A549 (cell line): ENCODE results near the gene TRIOBP. TPM values are rescaled to one million over a fixed set of nuclear protein-coding genes. Genes with fewer than 3 reads are reported as not detected.
"Not testable (repeated sequence)": the region's sequence is repeated elsewhere in the genome, so short reads cannot be mapped to it uniquely, and the experiment has no call there.

Source experiments
- ATAC-seq, 2 experiments: fragments of 200-7000 bp in 1 of 2; fragments of >200 bp in 1 of 2; cut with Nextera tagmentation in 1 of 2; cut with Tn5 transposase in 1 of 2; 3 replicates each; pipeline versions ENCODE4 v1.8.0 to v1.9.1; 2018 to 2020; ENCODE audit warnings: mild to moderate bottlenecking in 1 of 2, moderate library complexity in 1 of 2
- CTCF ChIA-PET: fragments of 300-600 bp; sonication (Branson Sonifier 250); formaldehyde crosslinking; extraction: SDS; loops from one replicate; lab custom pipeline; 2021; ENCODE audit warnings: antibody characterized with exemption, inconsistent platforms; lab: Yijun Ruan, JAX
- POLR2A ChIA-PET: fragments of 350-600 bp; formaldehyde crosslinking; extraction: SDS; loops from one replicate; lab custom pipeline; 2021; ENCODE audit warnings: antibody characterized with exemption, inconsistent platforms; lab: Yijun Ruan, JAX
- DNase-seq, 2 experiments: peaks; one replicate each; pipeline versions ENCODE4 v3.0.0 to v3.0.0-alpha.2; 2011 to 2016; ENCODE audit warnings: low read depth in 1 of 2, low spot score in 1 of 2
- FAIRE-seq: peaks from 2 replicates; lab custom pipeline; 2011; peaks lifted over from hg19 to GRCh38; lab: Jason Lieb, UNC
- H3K27ac ChIP-seq, 2 experiments: fragments of >200 bp; sonication (Bioruptor Twin); formaldehyde crosslinking; 3 replicates each; pipeline ENCODE4 v1.5.1; 2016 to 2017
- H3K4me1 ChIP-seq: fragments of >200 bp; sonication (Bioruptor Twin); formaldehyde crosslinking; 3 replicates; pipeline ENCODE4 v1.6.1; 2016
- H3K4me2 ChIP-seq: fragments of >200 bp; sonication (Bioruptor Twin); formaldehyde crosslinking; 3 replicates; pipeline ENCODE4 v1.6.1; 2016
- H3K4me3 ChIP-seq: fragments of >200 bp; sonication (Bioruptor Twin); formaldehyde crosslinking; 3 replicates; pipeline ENCODE4 v1.5.1; 2016
- H3K9me3 ChIP-seq: fragments of >200 bp; sonication (Bioruptor Twin); formaldehyde crosslinking; 3 replicates; pipeline ENCODE4 v1.6.1; 2016
- BHLHE40 ChIP-seq: IDR thresholded peaks from 2 replicates; pipeline ENCODE4 v1.6.1; 2012; ENCODE audit warnings: low read depth, low read length, inconsistent platforms
- CHD2 ChIP-seq: fragments of 150-350 bp; IDR thresholded peaks from 2 replicates; pipeline ENCODE4 v1.6.1; 2014; ENCODE audit warnings: low read length; ENCODE audit not compliant: partially characterized antibody
- CTCF ChIP-seq: fragments of >200 bp; sonication (Bioruptor Twin); formaldehyde crosslinking; IDR thresholded peaks from 3 replicates; pipeline ENCODE4 v1.5.1; 2016
- EHMT2 ChIP-seq: fragments of 200-600 bp; sonication (generic); IDR thresholded peaks from 2 replicates; pipeline ENCODE4 v1.6.1; 2016; ENCODE audit warnings: antibody characterized with exemption, low read depth, mild to moderate bottlenecking, moderate library complexity
- ESRRA ChIP-seq: fragments of 150-350 bp; IDR thresholded peaks from 2 replicates; pipeline ENCODE4 v1.6.1; 2014; ENCODE audit warnings: mild to moderate bottlenecking, low read length, borderline replicate concordance
- FOSL2 ChIP-seq, 2 experiments: fragments of 450-650 bp in 1 of 2; fragments of >200 bp in 1 of 2; sonication (Bioruptor Twin) in 1 of 2; formaldehyde crosslinking; IDR thresholded peaks; 2 replicates each; pipeline versions ENCODE4 v1.5.0 to v1.6.1; 2016 to 2020; ENCODE audit warnings: mild to moderate bottlenecking in 1 of 2, moderate library complexity in 1 of 2
- FOXS1 ChIP-seq: fragments of 250-450 bp; sonication (Bioruptor Pico); IDR thresholded peaks from 2 replicates; pipeline ENCODE4 v1.5.0; 2020; ENCODE audit warnings: mild to moderate bottlenecking, moderate library complexity
- GATA3 ChIP-seq: IDR thresholded peaks from 2 replicates; pipeline ENCODE4 v1.6.1; 2012; ENCODE audit warnings: borderline replicate concordance
- HES2 ChIP-seq: fragments of >200 bp; sonication (Bioruptor Twin); formaldehyde crosslinking; IDR thresholded peaks from 2 replicates; pipeline ENCODE4 v1.6.1; 2016
- HEYL ChIP-seq: fragments of 250-450 bp; sonication (Bioruptor Pico); IDR thresholded peaks from 2 replicates; pipeline ENCODE4 v1.8.0; 2021; ENCODE audit warnings: mild to moderate bottlenecking, moderate library complexity
- JUNB ChIP-seq: fragments of >200 bp; sonication (Bioruptor Twin); formaldehyde crosslinking; IDR thresholded peaks from 2 replicates; pipeline ENCODE4 v1.6.1; 2016
- MAFK ChIP-seq: fragments of 450-650 bp; IDR thresholded peaks from 2 replicates; pipeline ENCODE4 v1.6.1; 2014; ENCODE audit not compliant: partially characterized antibody
- MAZ ChIP-seq: fragments of 150-350 bp; IDR thresholded peaks from 2 replicates; pipeline ENCODE4 v1.6.1; 2014; ENCODE audit warnings: antibody characterized with exemption, low read depth, low read length, borderline replicate concordance
- NFE2L2 ChIP-seq: fragments of 150-350 bp; conservative IDR thresholded peaks from 2 replicates; pipeline ENCODE4 v1.6.1; 2014; ENCODE audit warnings: low read length
- NPAS2 ChIP-seq: fragments of 250-450 bp; sonication (Bioruptor Pico); IDR thresholded peaks from 2 replicates; pipeline ENCODE4 v1.8.0; 2022; ENCODE audit warnings: mild to moderate bottlenecking, moderate library complexity, borderline replicate concordance
- PHF8 ChIP-seq: fragments of 200-600 bp; sonication (generic); IDR thresholded peaks from 2 replicates; pipeline ENCODE4 v1.6.1; 2016; ENCODE audit warnings: low read depth, mild to moderate bottlenecking, antibody characterized with exemption, moderate library complexity, borderline replicate concordance
- POLR2A ChIP-seq: IDR thresholded peaks from 2 replicates; pipeline ENCODE4 v1.6.1; 2012; ENCODE audit warnings: mild to moderate bottlenecking, low read length
- POLR2AphosphoS2 ChIP-seq: conservative IDR thresholded peaks from 2 replicates; pipeline ENCODE4 v1.6.1; 2012; ENCODE audit warnings: low read length, improper control_type of control experiment, inconsistent platforms
- RARB ChIP-seq: fragments of 250-450 bp; sonication (Bioruptor Pico); IDR thresholded peaks from 2 replicates; pipeline ENCODE4 v1.8.0; 2021; ENCODE audit warnings: mild to moderate bottlenecking, moderate library complexity
- RCOR1 ChIP-seq: fragments of 150-350 bp; IDR thresholded peaks from 2 replicates; pipeline ENCODE4 v1.6.1; 2014; ENCODE audit warnings: antibody characterized with exemption, low read length, low read depth
- RFX5 ChIP-seq: fragments of 450-650 bp; IDR thresholded peaks from 2 replicates; pipeline ENCODE4 v1.7.1; 2014; ENCODE audit warnings: antibody characterized with exemption, mild to moderate bottlenecking, moderate library complexity
- SMC3 ChIP-seq: fragments of >200 bp; sonication (Bioruptor Twin); formaldehyde crosslinking; IDR thresholded peaks from 3 replicates; pipeline ENCODE4 v1.6.1; 2018; ENCODE audit warnings: inconsistent platforms
- ZNF302 ChIP-seq: fragments of 250-450 bp; sonication (Bioruptor Pico); IDR thresholded peaks from 2 replicates; pipeline ENCODE4 v1.9.0; 2021; ENCODE audit warnings: inconsistent platforms, mild to moderate bottlenecking, moderate library complexity
- WGBS: methylation state at CpG from one replicate; pipeline ENCODE4 v1.1.6; 2017; ENCODE audit errors: missing lambda C conversion rate; 5-methylcytosine and 5-hydroxymethylcytosine counted together
- polyA plus RNA-seq, 4 experiments: library from polyadenylated mRNA; depleted of rRNA in 3 of 4; stranded (reverse); fragments of >200 nt; fragmentation: RNase III in 1 of 4; extraction: RNeasy Plus Mini Kit Qiagen cat#74134 plus additional on column Dnase treatment in 1 of 4; gene quantifications; 2 replicates in 3 of 4; 3 replicates in 1 of 4; pipeline ENCODE4 v1.2.3, GENCODE V29; 2011 to 2017
- TF ChIP-seq, protein P1 (sequence below): fragments of 450-650 bp; IDR thresholded peaks from 2 replicates; pipeline ENCODE4 v1.6.1; 2014; ENCODE audit warnings: antibody characterized with exemption
- TF ChIP-seq, protein P2 (sequence below): fragments of 250-450 bp; sonication (Bioruptor Pico); IDR thresholded peaks from 2 replicates; pipeline ENCODE4 v1.5.0; 2020; ENCODE audit warnings: low read depth, mild to moderate bottlenecking, moderate library complexity
- TF ChIP-seq, protein P3 (sequence below): fragments of >200 bp; sonication (Bioruptor Twin); formaldehyde crosslinking; IDR thresholded peaks from 3 replicates; pipeline ENCODE4 v1.6.1; 2016

The TRIOBP gene
- polyA plus RNA-seq, 2 of the 4 experiments (the other 2 are of a cell fraction): 15.7 to 26.0 TPM

DNA sequence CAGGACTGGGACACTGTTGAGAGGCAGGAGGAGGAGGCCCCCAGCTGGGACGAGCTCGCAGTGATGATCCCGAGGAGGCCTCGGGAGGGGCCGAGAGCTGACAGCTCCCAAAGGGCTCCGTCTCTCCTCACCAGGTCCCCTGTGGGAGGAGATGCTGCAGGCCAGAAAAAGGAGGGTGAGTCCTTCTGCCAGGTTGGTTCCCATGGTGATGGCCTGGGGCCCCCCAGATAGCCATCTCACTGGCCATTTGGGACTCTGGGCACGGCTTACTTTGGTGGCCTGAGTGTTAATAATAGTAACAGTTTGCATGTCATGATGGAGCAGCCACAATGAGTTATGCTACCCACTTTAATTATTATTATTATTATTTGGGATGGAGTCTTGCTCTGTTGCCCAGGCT, 18.9 kb downstream of the TRIOBP start:
- H3K4me1 ChIP-seq: no peaks in the 10 kb centered on the region
- ChIA-PET CTCF (interaction anchor here (0.7 kb wide), 1 partner anchor 21 kb away, joined by 4 read pairs; no protein-coding TSS in a partner anchor), POLR2A (no interaction called here)
- no peak overlapping the region for H3K4me3 ChIP-seq
- H3K9me3 ChIP-seq: no peaks in the 10 kb centered on the region
- 87% methylated on average over 5 of the region's 7 CpGs for WGBS
- no peak for DNase-seq
- ATAC-seq: no peak
- FAIRE-seq: no peak
- H3K4me2 ChIP-seq: no peak overlapping the region
- TF ChIP-seq MAZ: no peak
- TF ChIP-seq RARB: no peak
- no peak for TF ChIP-seq CTCF
- no peak for TF ChIP-seq SMC3
- no peak for TF ChIP-seq EHMT2
- no peak for TF ChIP-seq ESRRA
- TF ChIP-seq, protein P1, sequence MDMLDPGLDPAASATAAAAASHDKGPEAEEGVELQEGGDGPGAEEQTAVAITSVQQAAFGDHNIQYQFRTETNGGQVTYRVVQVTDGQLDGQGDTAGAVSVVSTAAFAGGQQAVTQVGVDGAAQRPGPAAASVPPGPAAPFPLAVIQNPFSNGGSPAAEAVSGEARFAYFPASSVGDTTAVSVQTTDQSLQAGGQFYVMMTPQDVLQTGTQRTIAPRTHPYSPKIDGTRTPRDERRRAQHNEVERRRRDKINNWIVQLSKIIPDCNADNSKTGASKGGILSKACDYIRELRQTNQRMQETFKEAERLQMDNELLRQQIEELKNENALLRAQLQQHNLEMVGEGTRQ: no peak
- no peak for TF ChIP-seq NPAS2 (CRISPR knock-in tag)
- no peak for TF ChIP-seq MAFK
- no peak for TF ChIP-seq POLR2AphosphoS2
- TF ChIP-seq, protein P2, sequence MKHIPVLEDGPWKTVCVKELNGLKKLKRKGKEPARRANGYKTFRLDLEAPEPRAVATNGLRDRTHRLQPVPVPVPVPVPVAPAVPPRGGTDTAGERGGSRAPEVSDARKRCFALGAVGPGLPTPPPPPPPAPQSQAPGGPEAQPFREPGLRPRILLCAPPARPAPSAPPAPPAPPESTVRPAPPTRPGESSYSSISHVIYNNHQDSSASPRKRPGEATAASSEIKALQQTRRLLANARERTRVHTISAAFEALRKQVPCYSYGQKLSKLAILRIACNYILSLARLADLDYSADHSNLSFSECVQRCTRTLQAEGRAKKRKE: no peak
- TF ChIP-seq BHLHE40: no peak
- H3K27ac ChIP-seq: no peak overlapping the region

DNA sequence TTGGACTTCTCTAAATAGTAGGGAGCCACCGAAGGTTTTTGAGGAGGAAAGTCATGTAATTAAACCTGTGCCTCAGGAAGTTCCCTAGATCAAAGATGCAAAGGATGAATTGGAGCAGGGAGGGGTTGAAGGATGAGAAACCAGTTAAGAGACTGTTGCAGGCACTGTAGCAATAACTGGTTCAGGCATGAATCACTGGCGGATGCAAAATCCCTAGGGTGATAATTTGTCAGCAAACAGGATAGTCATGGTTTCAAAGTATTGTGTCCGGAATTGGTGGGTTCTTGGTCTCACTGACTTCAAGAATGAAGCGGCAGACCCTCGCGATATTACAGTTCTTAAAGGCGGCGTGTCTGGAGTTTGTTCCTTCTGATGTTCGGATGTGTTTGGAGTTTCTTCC, 19.9 kb downstream of the TRIOBP start:
- no peak for ATAC-seq
- no peak overlapping the region for H3K4me2 ChIP-seq
- CTCF ChIA-PET: no interaction called here

DNA sequence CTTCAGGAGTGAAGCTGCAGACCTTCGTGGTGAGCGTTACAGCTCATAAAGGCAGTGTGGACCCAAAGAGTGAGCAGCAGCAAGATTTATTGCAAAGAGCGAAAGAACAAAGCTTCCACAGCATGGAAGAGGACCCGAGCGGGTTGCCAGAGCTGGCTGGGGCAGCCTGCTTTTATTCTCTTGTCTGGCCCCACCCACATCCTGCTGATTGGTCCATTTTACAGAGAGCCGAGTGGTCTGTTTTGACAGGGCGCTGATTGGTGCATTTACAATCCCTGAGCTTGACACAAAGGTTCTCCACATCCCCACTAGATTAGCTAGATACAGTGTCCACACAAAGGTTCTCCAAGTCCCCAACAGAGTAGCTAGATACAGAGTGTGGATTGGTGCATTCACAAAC, 20.4 kb downstream of the TRIOBP start:
- FAIRE-seq, ATAC-seq, H3K4me3 ChIP-seq, POLR2A ChIA-PET, H3K4me1 ChIP-seq, H3K9me3 ChIP-seq, H3K4me2 ChIP-seq, DNase-seq, H3K27ac ChIP-seq: not testable (repeated sequence)
- WGBS: 94% methylated on average over 7 of the region's 7 CpGs
- CTCF ChIA-PET: interaction anchor here (1.3 kb wide), 1 partner anchor 75 kb away, joined by 4 read pairs; no protein-coding TSS in a partner anchor

More for the DNA sequence above, 19.9 kb downstream of the TRIOBP start:
- TF ChIP-seq PHF8: no peak
- TF ChIP-seq RFX5: no peak
- TF ChIP-seq ZNF302 (CRISPR knock-in tag): no peak
- TF ChIP-seq EHMT2: no peak
- no peak for TF ChIP-seq HES2
- TF ChIP-seq HEYL (CRISPR knock-in tag): no peak
- no peak for TF ChIP-seq ESRRA
- no peak for TF ChIP-seq CHD2
- TF ChIP-seq FOXS1 (CRISPR knock-in tag): no peak
- TF ChIP-seq GATA3: no peak
- TF ChIP-seq NFE2L2: no peak
- TF ChIP-seq JUNB: no peak
- no peak for TF ChIP-seq FOSL2 (IDR thresholded peaks at IDR 0.05)
- TF ChIP-seq FOSL2 (CRISPR knock-in tag; IDR thresholded peaks at IDR 0.05): no peak
- TF ChIP-seq POLR2A: no peak
- TF ChIP-seq, protein P3, sequence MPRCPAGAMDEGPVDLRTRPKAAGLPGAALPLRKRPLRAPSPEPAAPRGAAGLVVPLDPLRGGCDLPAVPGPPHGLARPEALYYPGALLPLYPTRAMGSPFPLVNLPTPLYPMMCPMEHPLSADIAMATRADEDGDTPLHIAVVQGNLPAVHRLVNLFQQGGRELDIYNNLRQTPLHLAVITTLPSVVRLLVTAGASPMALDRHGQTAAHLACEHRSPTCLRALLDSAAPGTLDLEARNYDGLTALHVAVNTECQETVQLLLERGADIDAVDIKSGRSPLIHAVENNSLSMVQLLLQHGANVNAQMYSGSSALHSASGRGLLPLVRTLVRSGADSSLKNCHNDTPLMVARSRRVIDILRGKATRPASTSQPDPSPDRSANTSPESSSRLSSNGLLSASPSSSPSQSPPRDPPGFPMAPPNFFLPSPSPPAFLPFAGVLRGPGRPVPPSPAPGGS: no peak
- no peak for TF ChIP-seq RCOR1
- 81% methylated on average over 9 of the region's 9 CpGs for WGBS
- Histone ChIP-seq H3K27ac (no peak overlapping the region), H3K4me1 (no peaks in the 10 kb centered on the region), H3K9me3 (no peaks in the 10 kb centered on the region), H3K4me3 (no peak overlapping the region)
- POLR2A ChIA-PET: no interaction called here
- FAIRE-seq (no peak), DNase-seq (no peak)

DNA sequence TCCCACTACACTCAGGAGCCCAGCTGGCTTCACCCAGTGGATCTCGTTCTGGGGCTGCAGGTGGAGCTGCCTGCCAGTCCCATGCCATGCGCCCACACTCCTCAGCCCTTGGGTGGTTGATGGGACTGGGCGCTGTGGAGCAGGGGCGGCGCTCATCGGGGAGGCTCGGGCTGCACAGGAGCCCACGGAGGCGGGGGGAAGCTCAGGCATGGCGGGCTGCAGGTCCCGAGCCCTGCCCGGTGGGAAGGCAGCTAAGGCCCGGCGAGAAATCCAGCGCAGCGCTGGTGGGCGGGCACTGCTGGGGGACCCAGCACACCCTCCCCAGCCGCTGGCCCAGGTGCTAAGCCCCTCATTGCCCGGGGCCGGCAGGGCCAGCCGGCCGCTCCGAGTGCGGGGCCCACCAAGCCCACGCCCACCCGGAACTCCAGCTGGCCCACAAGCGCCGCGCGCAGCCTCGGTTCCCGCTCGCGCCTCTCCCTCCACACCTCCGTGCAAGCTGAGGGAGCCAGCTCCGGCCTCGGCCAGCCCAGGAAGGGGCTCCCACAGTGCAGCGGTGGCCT, 21.0 kb downstream of the TRIOBP start:
- FAIRE-seq, DNase-seq, POLR2A ChIA-PET, H3K4me1 ChIP-seq, H3K9me3 ChIP-seq, H3K4me3 ChIP-seq, H3K4me2 ChIP-seq, H3K27ac ChIP-seq, ATAC-seq: not testable (repeated sequence)
- CTCF ChIA-PET: interaction anchor here (0.7 to 1.3 kb wide), 2 partner anchors 36 to 75 kb away, joined by 3 to 4 read pairs; no protein-coding TSS in a partner anchor
- 88% methylated on average over 35 of the region's 38 CpGs for WGBS
